A549 (cell line): ENCODE results near the gene DNM1. TPM values are rescaled to one million over a fixed set of nuclear protein-coding genes. Genes with fewer than 3 reads are reported as not detected.

Source experiments
- ATAC-seq, 2 experiments: fragments of 200-7000 bp in 1 of 2; fragments of >200 bp in 1 of 2; cut with Nextera tagmentation in 1 of 2; cut with Tn5 transposase in 1 of 2; 3 replicates each; pipeline versions ENCODE4 v1.8.0 to v1.9.1; 2018 to 2020; ENCODE audit warnings: mild to moderate bottlenecking in 1 of 2, moderate library complexity in 1 of 2
- CTCF ChIA-PET: fragments of 300-600 bp; sonication (Branson Sonifier 250); formaldehyde crosslinking; extraction: SDS; loops from one replicate; lab custom pipeline; 2021; ENCODE audit warnings: antibody characterized with exemption, inconsistent platforms; lab: Yijun Ruan, JAX
- POLR2A ChIA-PET: fragments of 350-600 bp; formaldehyde crosslinking; extraction: SDS; loops from one replicate; lab custom pipeline; 2021; ENCODE audit warnings: antibody characterized with exemption, inconsistent platforms; lab: Yijun Ruan, JAX
- DNase-seq, 2 experiments: peaks; one replicate each; pipeline versions ENCODE4 v3.0.0 to v3.0.0-alpha.2; 2011 to 2016; ENCODE audit warnings: low read depth in 1 of 2, low spot score in 1 of 2
- FAIRE-seq: peaks from 2 replicates; lab custom pipeline; 2011; peaks lifted over from hg19 to GRCh38; lab: Jason Lieb, UNC
- H3K27ac ChIP-seq, 2 experiments: fragments of >200 bp; sonication (Bioruptor Twin); formaldehyde crosslinking; 3 replicates each; pipeline ENCODE4 v1.5.1; 2016 to 2017
- H3K4me1 ChIP-seq: fragments of >200 bp; sonication (Bioruptor Twin); formaldehyde crosslinking; 3 replicates; pipeline ENCODE4 v1.6.1; 2016
- H3K4me2 ChIP-seq: fragments of >200 bp; sonication (Bioruptor Twin); formaldehyde crosslinking; 3 replicates; pipeline ENCODE4 v1.6.1; 2016
- H3K4me3 ChIP-seq: fragments of >200 bp; sonication (Bioruptor Twin); formaldehyde crosslinking; 3 replicates; pipeline ENCODE4 v1.5.1; 2016
- H3K9me3 ChIP-seq: fragments of >200 bp; sonication (Bioruptor Twin); formaldehyde crosslinking; 3 replicates; pipeline ENCODE4 v1.6.1; 2016
- CEBPB ChIP-seq, 2 experiments: fragments of >200 bp in 1 of 2; sonication (Bioruptor Twin) in 1 of 2; formaldehyde crosslinking in 1 of 2; IDR thresholded peaks; 2 replicates each; pipeline ENCODE4 v1.6.1; 2012 to 2016
- CTCF ChIP-seq: fragments of >200 bp; sonication (Bioruptor Twin); formaldehyde crosslinking; IDR thresholded peaks from 3 replicates; pipeline ENCODE4 v1.5.1; 2016
- EHF ChIP-seq: fragments of 250-450 bp; sonication (Bioruptor Pico); IDR thresholded peaks from 2 replicates; pipeline ENCODE4 v1.5.0; 2020; ENCODE audit warnings: mild to moderate bottlenecking
- EHMT2 ChIP-seq: fragments of 200-600 bp; sonication (generic); IDR thresholded peaks from 2 replicates; pipeline ENCODE4 v1.6.1; 2016; ENCODE audit warnings: antibody characterized with exemption, low read depth, mild to moderate bottlenecking, moderate library complexity
- ESRRA ChIP-seq: fragments of 150-350 bp; IDR thresholded peaks from 2 replicates; pipeline ENCODE4 v1.6.1; 2014; ENCODE audit warnings: mild to moderate bottlenecking, low read length, borderline replicate concordance
- FOSB ChIP-seq: fragments of 250-450 bp; sonication (Bioruptor Pico); IDR thresholded peaks from 2 replicates; pipeline ENCODE4 v1.5.0; 2020; ENCODE audit warnings: mild to moderate bottlenecking, moderate library complexity
- FOXS1 ChIP-seq: fragments of 250-450 bp; sonication (Bioruptor Pico); IDR thresholded peaks from 2 replicates; pipeline ENCODE4 v1.5.0; 2020; ENCODE audit warnings: mild to moderate bottlenecking, moderate library complexity
- GATA3 ChIP-seq: IDR thresholded peaks from 2 replicates; pipeline ENCODE4 v1.6.1; 2012; ENCODE audit warnings: borderline replicate concordance
- HES2 ChIP-seq: fragments of >200 bp; sonication (Bioruptor Twin); formaldehyde crosslinking; IDR thresholded peaks from 2 replicates; pipeline ENCODE4 v1.6.1; 2016
- HMGXB4 ChIP-seq: fragments of 250-450 bp; sonication (Bioruptor Pico); IDR thresholded peaks from 2 replicates; pipeline ENCODE4 v1.5.0; 2021; ENCODE audit warnings: mild to moderate bottlenecking, moderate library complexity, borderline replicate concordance
- HOXB13 ChIP-seq: fragments of 250-450 bp; sonication (Bioruptor Pico); IDR thresholded peaks from 2 replicates; pipeline ENCODE4 v1.5.0; 2020; ENCODE audit warnings: low read depth, mild to moderate bottlenecking, moderate library complexity
- JUN ChIP-seq, 2 experiments: fragments of >200 bp; sonication (Bioruptor Twin); formaldehyde crosslinking; IDR thresholded peaks; 2 replicates in 1 of 2; 3 replicates in 1 of 2; pipeline ENCODE4 v1.6.1; 2016 to 2017
- KDM5A ChIP-seq: fragments of 200-600 bp; sonication (generic); IDR thresholded peaks from 2 replicates; pipeline ENCODE4 v1.6.1; 2016; ENCODE audit warnings: antibody characterized with exemption, mild to moderate bottlenecking
- MAZ ChIP-seq: fragments of 150-350 bp; IDR thresholded peaks from 2 replicates; pipeline ENCODE4 v1.6.1; 2014; ENCODE audit warnings: antibody characterized with exemption, low read depth, low read length, borderline replicate concordance
- NFE2L2 ChIP-seq: fragments of 150-350 bp; conservative IDR thresholded peaks from 2 replicates; pipeline ENCODE4 v1.6.1; 2014; ENCODE audit warnings: low read length
- NR3C1 ChIP-seq: fragments of >200 bp; sonication (Bioruptor Twin); formaldehyde crosslinking; IDR thresholded peaks from 3 replicates; pipeline ENCODE4 v1.6.1; 2017
- PHF8 ChIP-seq: fragments of 200-600 bp; sonication (generic); IDR thresholded peaks from 2 replicates; pipeline ENCODE4 v1.6.1; 2016; ENCODE audit warnings: low read depth, mild to moderate bottlenecking, antibody characterized with exemption, moderate library complexity, borderline replicate concordance
- POLR2A ChIP-seq: IDR thresholded peaks from 2 replicates; pipeline ENCODE4 v1.6.1; 2012; ENCODE audit warnings: mild to moderate bottlenecking, low read length
- REST ChIP-seq: fragments of 200-600 bp; sonication (generic); IDR thresholded peaks from 2 replicates; pipeline ENCODE4 v1.6.1; 2016; ENCODE audit warnings: antibody characterized with exemption, mild to moderate bottlenecking, moderate library complexity
- RFX5 ChIP-seq: fragments of 450-650 bp; IDR thresholded peaks from 2 replicates; pipeline ENCODE4 v1.7.1; 2014; ENCODE audit warnings: antibody characterized with exemption, mild to moderate bottlenecking, moderate library complexity
- SMC3 ChIP-seq: fragments of >200 bp; sonication (Bioruptor Twin); formaldehyde crosslinking; IDR thresholded peaks from 3 replicates; pipeline ENCODE4 v1.6.1; 2018; ENCODE audit warnings: inconsistent platforms
- TFCP2L1 ChIP-seq: fragments of 250-450 bp; sonication (Bioruptor Pico); IDR thresholded peaks from 2 replicates; pipeline ENCODE4 v1.5.0; 2021; ENCODE audit warnings: mild to moderate bottlenecking
- TP53 ChIP-seq: fragments of 250-450 bp; sonication (Bioruptor Pico); IDR thresholded peaks from 2 replicates; pipeline ENCODE4 v1.5.0; 2021; ENCODE audit warnings: mild to moderate bottlenecking, moderate library complexity
- ZC3H11A ChIP-seq: fragments of 450-650 bp; IDR thresholded peaks from 2 replicates; pipeline ENCODE4 v1.6.1; 2014; ENCODE audit warnings: antibody characterized with exemption, mild to moderate bottlenecking
- ZFP36 ChIP-seq: fragments of 450-650 bp; IDR thresholded peaks from 2 replicates; pipeline ENCODE4 v1.6.1; 2014; ENCODE audit warnings: borderline replicate concordance; ENCODE audit not compliant: partially characterized antibody
- ZNF302 ChIP-seq: fragments of 250-450 bp; sonication (Bioruptor Pico); IDR thresholded peaks from 2 replicates; pipeline ENCODE4 v1.9.0; 2021; ENCODE audit warnings: inconsistent platforms, mild to moderate bottlenecking, moderate library complexity
- whole genome bisulfite sequencing: methylation state at CpG from one replicate; pipeline ENCODE4 v1.1.6; 2017; ENCODE audit errors: missing lambda C conversion rate; 5-methylcytosine and 5-hydroxymethylcytosine counted together
- polyA plus RNA-seq, 4 experiments: library from polyadenylated mRNA; depleted of rRNA in 3 of 4; stranded (reverse); fragments of >200 nt; fragmentation: RNase III in 1 of 4; extraction: RNeasy Plus Mini Kit Qiagen cat#74134 plus additional on column Dnase treatment in 1 of 4; gene quantifications; 2 replicates in 3 of 4; 3 replicates in 1 of 4; pipeline ENCODE4 v1.2.3, GENCODE V29; 2011 to 2017

DNM1 gene
- polyA plus RNA-seq, 2 of the 4 experiments (the other 2 are of a cell fraction), result 60.2 to 139 TPM

- TF ChIP-seq HMGXB4 (CRISPR knock-in tag), result no peak
Measured at GRCh38 chr9:128242124-128242523, 38.9 kb downstream of the DNM1 start (continued).

GRCh38 chr9:128242828-128243214, 39.6 kb downstream of the DNM1 start:
- H3K27ac ChIP-seq, result no peak overlapping the region
- DNase-seq, result no peak
- no peak overlapping the region for H3K4me2 ChIP-seq
- no peak overlapping the region for H3K4me3 ChIP-seq
- no peak for ATAC-seq
- TF ChIP-seq EHMT2, result no peak
- no peak for TF ChIP-seq GATA3
- TF ChIP-seq ZNF302 (CRISPR knock-in tag), result no peak
- no peak for TF ChIP-seq CEBPB (IDR thresholded peaks at IDR 0.05)
- no peak for TF ChIP-seq REST
- TF ChIP-seq CTCF, result no peak
- TF ChIP-seq HMGXB4 (CRISPR knock-in tag), result no peak
- no peak for TF ChIP-seq NFE2L2
- TF ChIP-seq FOXS1 (CRISPR knock-in tag), result no peak
- TF ChIP-seq JUN (IDR thresholded peaks at IDR 0.05), result no peak
- CTCF ChIA-PET, result interaction anchor here (0.6 to 1.4 kb wide), 2 partner anchors 15 to 18 kb away, joined by 3 read pairs; no protein-coding TSS in a partner anchor
- no peaks in the 10 kb centered on the region for H3K9me3 ChIP-seq
- POLR2A ChIA-PET, result no interaction called here
- no peak for FAIRE-seq
- WGBS, result 88% methylated on average over 6 of the region's 7 CpGs
- no peaks in the 10 kb centered on the region for H3K4me1 ChIP-seq

GRCh38 chr9:128243215-128244018, 40.2 kb downstream of the DNM1 start:
- 87% methylated on average over 12 of the region's 13 CpGs for WGBS
- no peaks in the 10 kb centered on the region for H3K9me3 ChIP-seq
- FAIRE-seq, result no peak
- no peak for ATAC-seq
- H3K4me2 ChIP-seq, result no peak overlapping the region
- no peaks in the 10 kb centered on the region for H3K4me1 ChIP-seq
- no peak for DNase-seq
- TF ChIP-seq RFX5, result no peak
- no peak for TF ChIP-seq NFE2L2
- TF ChIP-seq EHF (CRISPR knock-in tag), result no peak
- TF ChIP-seq HOXB13 (CRISPR knock-in tag), result no peak
- no peak for TF ChIP-seq SMC3
- no peak for TF ChIP-seq ZFP36
- no peak for TF ChIP-seq POLR2A
- TF ChIP-seq KDM5A, result no peak
- no peak for TF ChIP-seq TFCP2L1 (CRISPR knock-in tag)
- no peak for TF ChIP-seq HES2
- no peak for TF ChIP-seq FOXS1 (CRISPR knock-in tag)
- TF ChIP-seq TP53 (CRISPR knock-in tag), result no peak
- no peak for TF ChIP-seq GATA3
- TF ChIP-seq ESRRA, result no peak
- TF ChIP-seq MAZ, result no peak
- no peak for TF ChIP-seq PHF8
- no peak for TF ChIP-seq ZC3H11A
- TF ChIP-seq FOSB (CRISPR knock-in tag), result no peak
- TF ChIP-seq NR3C1, result no peak
- no peak overlapping the region for H3K27ac ChIP-seq
- ChIA-PET CTCF (interaction anchor here (1.4 kb wide), 1 partner anchor 17 kb away, joined by 3 read pairs; no protein-coding TSS in a partner anchor), POLR2A (no interaction called here)
- no peak overlapping the region for H3K4me3 ChIP-seq
